ENCODE data around the gene CLCNKA. TPM values are rescaled to one million over a fixed set of nuclear protein-coding genes. Genes with fewer than 3 reads are reported as not detected.
"Not testable (repeated sequence)": the region's sequence is repeated elsewhere in the genome, so short reads cannot be mapped to it uniquely, and the experiment has no call there.

Gene CLCNKA
- total RNA-seq, 1 donor from 2014 or later, result 2.2 TPM

GRCh38 chr1:16022393-16022792 lies 557 bp downstream of the CLCNKA start:
- H3K4me1 Mint-ChIP-seq (ENCODE audit: low read depth), result peaks cover 13% of the 10 kb centered on the region
- no peaks in the 10 kb centered on the region for H3K36me3 Mint-ChIP-seq (ENCODE audit: insufficient read depth)
- TF ChIP-seq CTCF (IDR thresholded peaks at IDR 0.05; ENCODE audit: unreplicated experiment), result no peak
- H3K4me3 Mint-ChIP-seq (ENCODE audit: low read depth), result no peak overlapping the region
- H3K9me3 Mint-ChIP-seq (ENCODE audit: low read depth), result no peaks in the 10 kb centered on the region
- no peak overlapping the region for H3K27ac Mint-ChIP-seq
- DNase-seq (ENCODE audit: low spot score, unreplicated experiment), result no peak
- H3K27me3 Mint-ChIP-seq, result peaks cover 40% of the 10 kb centered on the region

GRCh38 chr1:16023050-16023653 lies 1.3 kb downstream of the CLCNKA start:
- Mint-ChIP-seq H3K27me3 (peaks cover 42% of the 10 kb centered on the region), H3K27ac (no peak overlapping the region), H3K36me3 (ENCODE audit: insufficient read depth) (no peaks in the 10 kb centered on the region), H3K4me3 (ENCODE audit: low read depth) (no peak overlapping the region), H3K9me3 (ENCODE audit: low read depth) (no peaks in the 10 kb centered on the region), H3K4me1 (ENCODE audit: low read depth) (peaks cover 11% of the 10 kb centered on the region)
- no peak for DNase-seq (ENCODE audit: low spot score, unreplicated experiment)
- TF ChIP-seq CTCF (IDR thresholded peaks at IDR 0.05; ENCODE audit: unreplicated experiment), result no peak

GRCh38 chr1:16026302-16026701 lies 4.5 kb downstream of the CLCNKA start:
- not testable (repeated sequence) for H3K27ac Mint-ChIP-seq; DNase-seq (ENCODE audit: low spot score, unreplicated experiment); H3K36me3 Mint-ChIP-seq (ENCODE audit: insufficient read depth); H3K4me1 Mint-ChIP-seq (ENCODE audit: low read depth); H3K9me3 Mint-ChIP-seq (ENCODE audit: low read depth)
- H3K4me3 Mint-ChIP-seq (ENCODE audit: low read depth), result peak overlapping the region; percentile 47
- peaks cover 34% of the 10 kb centered on the region for H3K27me3 Mint-ChIP-seq

- H3K9me3 Mint-ChIP-seq (ENCODE audit: low read depth), result no peaks in the 10 kb centered on the region
- H3K4me1 Mint-ChIP-seq (ENCODE audit: low read depth), result peaks cover 1% of the 10 kb centered on the region
- peaks cover 30% of the 10 kb centered on the region for H3K27me3 Mint-ChIP-seq
- no peak for TF ChIP-seq CTCF (IDR thresholded peaks at IDR 0.05; ENCODE audit: unreplicated experiment)
- H3K4me3 Mint-ChIP-seq (ENCODE audit: low read depth), result peak overlapping the region; percentile 47
- no peak overlapping the region for H3K27ac Mint-ChIP-seq
- peak; percentile 71 for DNase-seq (ENCODE audit: low spot score, unreplicated experiment)
- no peaks in the 10 kb centered on the region for H3K36me3 Mint-ChIP-seq (ENCODE audit: insufficient read depth)
Measured at GRCh38 chr1:16026723-16027484, 5.1 kb downstream of the CLCNKA start.

DNA sequence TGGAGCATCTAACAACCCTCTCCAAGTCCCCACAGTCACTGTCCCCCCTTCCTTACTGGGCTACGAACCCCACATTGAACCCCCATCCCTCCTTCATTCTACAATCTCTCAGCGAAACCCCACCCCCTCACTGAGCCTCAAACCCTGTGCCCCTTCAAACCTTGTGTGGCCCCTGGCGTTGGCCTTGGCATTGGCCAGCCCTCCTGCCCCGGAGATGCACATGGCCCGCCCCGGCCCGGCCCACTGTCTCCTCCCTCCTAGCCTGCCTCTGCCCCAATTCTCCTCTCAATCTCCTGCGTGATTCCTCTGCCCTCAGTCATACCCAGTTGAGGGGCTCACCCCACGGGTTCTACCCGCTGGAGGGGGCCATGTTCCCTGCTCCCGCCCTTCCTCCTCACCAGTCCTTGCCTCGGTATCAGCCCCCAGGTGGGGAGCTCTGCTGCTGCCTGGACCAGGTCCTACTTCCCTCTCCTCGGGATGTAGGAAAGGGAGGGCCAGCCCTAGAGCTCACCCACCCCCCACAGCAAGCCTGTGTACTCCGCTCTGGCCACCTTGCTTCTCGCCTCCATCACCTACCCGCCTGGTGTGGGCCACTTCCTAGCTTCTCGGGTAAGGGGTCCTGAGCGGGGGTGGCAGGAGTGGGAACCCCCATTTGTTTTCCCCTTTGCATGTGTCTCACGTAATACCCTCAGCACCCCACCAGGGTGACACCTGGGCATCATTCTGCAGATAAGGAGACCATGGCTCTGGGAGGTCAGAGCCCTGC lies 6.6 kb downstream of the CLCNKA start:
- no peak for DNase-seq (ENCODE audit: low spot score, unreplicated experiment)
- Mint-ChIP-seq H3K27ac (no peak overlapping the region), H3K36me3 (ENCODE audit: insufficient read depth) (no peaks in the 10 kb centered on the region), H3K4me1 (ENCODE audit: low read depth) (no peaks in the 10 kb centered on the region), H3K27me3 (peaks cover 21% of the 10 kb centered on the region), H3K4me3 (ENCODE audit: low read depth) (no peak overlapping the region), H3K9me3 (ENCODE audit: low read depth) (no peaks in the 10 kb centered on the region)
- no peak for TF ChIP-seq CTCF (IDR thresholded peaks at IDR 0.05; ENCODE audit: unreplicated experiment)

DNA sequence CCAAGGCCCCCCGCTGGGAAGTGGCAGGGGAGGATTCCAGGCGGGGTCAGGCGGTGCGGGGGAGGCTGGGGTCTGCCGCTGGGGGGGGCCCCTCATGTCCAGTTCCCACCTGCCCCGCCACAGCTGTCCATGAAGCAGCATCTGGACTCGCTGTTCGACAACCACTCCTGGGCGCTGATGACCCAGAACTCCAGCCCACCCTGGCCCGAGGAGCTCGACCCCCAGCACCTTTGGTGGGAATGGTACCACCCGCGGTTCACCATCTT lies 7.1 kb downstream of the CLCNKA start:
- peaks cover 20% of the 10 kb centered on the region for H3K27me3 Mint-ChIP-seq
- not testable (repeated sequence) for DNase-seq (ENCODE audit: low spot score, unreplicated experiment); H3K4me3 Mint-ChIP-seq (ENCODE audit: low read depth); H3K36me3 Mint-ChIP-seq (ENCODE audit: insufficient read depth); H3K9me3 Mint-ChIP-seq (ENCODE audit: low read depth); H3K27ac Mint-ChIP-seq; H3K4me1 Mint-ChIP-seq (ENCODE audit: low read depth)

All from progenitor cell of endocrine pancreas (in vitro differentiated cells).